Measurements from ENCODE around the gene FGF8.

FGF8 gene

DNA sequence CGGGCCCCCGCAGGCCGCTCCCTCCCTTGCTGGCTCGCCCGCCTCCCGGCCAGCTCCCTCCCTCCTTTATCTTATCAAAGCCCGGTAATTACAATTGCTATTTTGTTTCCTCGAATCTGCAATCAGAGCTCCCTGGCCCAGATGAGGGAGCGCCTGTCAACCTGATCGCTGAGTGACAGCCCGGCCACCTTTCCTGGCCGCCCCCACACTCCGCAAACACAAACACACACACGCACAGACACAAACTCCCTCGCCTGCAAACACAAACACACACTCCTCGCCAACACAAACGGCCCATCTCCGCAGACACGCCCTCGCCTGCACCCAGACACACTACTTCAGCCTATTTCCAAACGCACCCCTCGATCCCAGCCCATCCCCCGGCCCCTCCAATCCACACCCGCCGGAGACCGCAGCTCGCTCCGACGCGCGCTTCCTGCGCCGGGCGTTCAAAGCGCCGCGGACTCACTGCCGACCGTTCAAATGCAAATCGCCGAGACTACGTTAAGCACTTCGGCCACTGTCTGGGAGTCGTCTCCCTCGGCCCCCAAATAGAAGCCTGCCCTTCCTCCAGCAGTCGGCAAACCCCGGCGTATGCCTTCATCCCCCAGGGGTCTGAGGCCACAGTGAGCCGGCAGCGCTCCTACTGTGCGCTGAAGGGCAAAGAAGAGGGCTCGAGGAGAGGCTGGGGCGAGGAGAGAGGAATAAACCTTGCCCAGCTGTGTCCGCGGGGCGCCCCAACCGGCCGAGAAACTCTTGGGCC is 3.0 kb upstream of the FGF8 start:
- H3K27me3 Mint-ChIP-seq, result peaks cover 58% of the 10 kb centered on the region
- H3K4me1 Mint-ChIP-seq (ENCODE audit: low read depth), result peaks cover 55% of the 10 kb centered on the region
- no peaks in the 10 kb centered on the region for H3K9me3 Mint-ChIP-seq
- intact Hi-C loops (cut with micrococcal nuclease), result no loop called here
- H3K36me3 Mint-ChIP-seq (ENCODE audit: low read depth), result peaks cover 9% of the 10 kb centered on the region
- H3K27ac Mint-ChIP-seq, result peak overlapping the region; percentile 1
- peak overlapping the region; percentile 72 for H3K4me3 Mint-ChIP-seq

DNA sequence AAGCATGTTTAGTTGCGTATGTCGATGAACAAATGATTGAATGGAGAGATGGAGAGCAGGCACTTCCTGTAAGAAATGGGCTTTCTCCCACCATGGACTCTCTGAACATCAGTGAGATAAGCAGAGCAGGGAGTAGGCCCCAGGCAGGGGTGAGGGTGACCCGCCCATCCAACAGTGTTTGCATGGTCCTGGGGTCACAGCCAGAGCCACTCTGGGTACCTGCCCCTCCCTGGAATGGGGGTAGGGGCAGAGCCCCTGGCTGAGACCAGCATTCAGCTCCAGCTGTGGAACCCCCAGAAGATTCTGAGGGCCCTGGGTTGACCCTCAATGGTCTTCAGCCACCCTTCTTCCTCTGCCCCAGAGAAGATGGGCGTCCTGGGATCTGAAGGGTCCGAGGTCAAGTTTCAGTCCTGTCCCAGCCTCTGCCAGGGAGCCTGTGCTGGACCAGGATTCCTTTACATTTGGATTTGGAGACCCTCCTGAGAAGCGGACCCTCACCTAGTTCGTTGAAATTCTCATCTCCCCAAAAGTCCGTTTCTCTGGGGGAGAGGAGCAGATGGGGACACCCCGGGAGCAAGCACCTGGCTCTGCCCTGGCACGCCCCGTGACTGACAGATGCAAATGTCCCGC is 2.4 kb upstream of the FGF8 start:
- no peak overlapping the region for H3K27ac Mint-ChIP-seq
- no peaks in the 10 kb centered on the region for H3K9me3 Mint-ChIP-seq
- intact Hi-C loops (cut with micrococcal nuclease), result no loop called here
- peaks cover 5% of the 10 kb centered on the region for H3K36me3 Mint-ChIP-seq (ENCODE audit: low read depth)
- H3K27me3 Mint-ChIP-seq, result peaks cover 65% of the 10 kb centered on the region
- peaks cover 50% of the 10 kb centered on the region for H3K4me1 Mint-ChIP-seq (ENCODE audit: low read depth)
- H3K4me3 Mint-ChIP-seq, result no peak overlapping the region

DNA sequence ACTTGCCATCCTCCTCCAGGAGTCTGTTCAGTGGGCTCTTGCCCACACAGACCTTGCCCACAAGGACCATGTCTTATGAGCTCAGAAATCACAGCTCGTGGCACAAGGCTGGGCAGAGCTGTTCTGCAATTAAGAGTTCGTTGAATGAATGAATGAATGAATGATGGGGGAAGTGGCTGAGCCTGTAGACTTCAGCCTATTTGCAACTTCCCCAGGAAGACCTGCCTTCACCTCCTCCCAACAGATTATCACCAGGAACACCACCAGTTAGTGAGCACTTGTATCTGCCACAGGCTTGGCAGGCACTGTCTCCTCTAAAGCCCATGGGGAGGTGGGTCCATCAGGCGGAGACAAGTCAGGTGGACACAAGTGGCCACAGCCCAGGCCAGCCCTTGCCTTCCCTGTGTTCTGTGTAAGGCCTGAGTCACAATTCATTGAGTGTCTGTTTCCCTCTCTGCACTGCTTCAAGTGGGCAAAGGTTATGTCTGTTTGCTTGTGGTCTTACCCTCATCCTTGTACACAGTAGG is 1.8 kb upstream of the FGF8 start:
- Mint-ChIP-seq H3K4me3 (no peak overlapping the region), H3K36me3 (ENCODE audit: low read depth) (no peaks in the 10 kb centered on the region), H3K9me3 (no peaks in the 10 kb centered on the region), H3K27me3 (peaks cover 69% of the 10 kb centered on the region), H3K4me1 (ENCODE audit: low read depth) (peaks cover 44% of the 10 kb centered on the region), H3K27ac (no peak overlapping the region)
- intact Hi-C loops (cut with micrococcal nuclease), result no loop called here

DNA sequence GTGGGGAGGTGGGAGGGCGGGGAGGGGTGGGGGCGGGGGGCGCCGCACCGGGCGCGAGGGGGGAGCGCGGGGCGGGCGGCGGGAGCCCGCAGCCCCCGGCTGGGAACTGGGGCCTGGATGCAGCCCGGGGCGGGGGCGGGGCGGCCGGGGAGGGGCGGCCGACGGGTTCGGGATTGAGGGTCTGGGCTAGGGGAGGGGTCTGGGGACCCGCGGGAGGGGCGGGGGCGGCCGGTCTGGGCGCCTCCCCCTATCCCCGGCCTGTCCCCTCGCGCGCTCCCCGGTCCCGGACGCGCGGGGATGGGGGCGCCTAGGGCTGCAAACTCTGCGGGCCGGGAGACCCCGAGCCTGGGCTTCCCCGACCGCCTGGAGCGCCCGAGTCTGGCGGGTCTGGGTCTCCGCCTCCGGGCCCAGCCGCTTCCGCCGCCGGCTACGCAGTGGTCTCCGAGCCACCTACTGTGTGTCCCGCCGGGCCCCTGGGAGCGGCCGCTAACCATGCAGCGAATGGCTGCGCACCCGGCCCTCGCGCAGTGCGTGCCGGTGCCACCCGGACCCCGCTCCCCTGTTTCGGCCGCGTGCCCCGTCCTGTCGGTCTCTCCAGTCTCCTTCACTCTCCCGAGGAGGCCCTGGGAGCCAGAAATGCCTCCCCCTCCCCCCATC is 375 bp upstream of the FGF8 start:
- H3K27ac Mint-ChIP-seq, result no peak overlapping the region
- no peaks in the 10 kb centered on the region for H3K9me3 Mint-ChIP-seq
- intact Hi-C loops (cut with micrococcal nuclease), result no loop called here
- H3K36me3 Mint-ChIP-seq (ENCODE audit: low read depth), result no peaks in the 10 kb centered on the region
- H3K4me3 Mint-ChIP-seq, result no peak overlapping the region
- H3K4me1 Mint-ChIP-seq (ENCODE audit: low read depth), result peaks cover 31% of the 10 kb centered on the region
- peaks cover 83% of the 10 kb centered on the region for H3K27me3 Mint-ChIP-seq

DNA sequence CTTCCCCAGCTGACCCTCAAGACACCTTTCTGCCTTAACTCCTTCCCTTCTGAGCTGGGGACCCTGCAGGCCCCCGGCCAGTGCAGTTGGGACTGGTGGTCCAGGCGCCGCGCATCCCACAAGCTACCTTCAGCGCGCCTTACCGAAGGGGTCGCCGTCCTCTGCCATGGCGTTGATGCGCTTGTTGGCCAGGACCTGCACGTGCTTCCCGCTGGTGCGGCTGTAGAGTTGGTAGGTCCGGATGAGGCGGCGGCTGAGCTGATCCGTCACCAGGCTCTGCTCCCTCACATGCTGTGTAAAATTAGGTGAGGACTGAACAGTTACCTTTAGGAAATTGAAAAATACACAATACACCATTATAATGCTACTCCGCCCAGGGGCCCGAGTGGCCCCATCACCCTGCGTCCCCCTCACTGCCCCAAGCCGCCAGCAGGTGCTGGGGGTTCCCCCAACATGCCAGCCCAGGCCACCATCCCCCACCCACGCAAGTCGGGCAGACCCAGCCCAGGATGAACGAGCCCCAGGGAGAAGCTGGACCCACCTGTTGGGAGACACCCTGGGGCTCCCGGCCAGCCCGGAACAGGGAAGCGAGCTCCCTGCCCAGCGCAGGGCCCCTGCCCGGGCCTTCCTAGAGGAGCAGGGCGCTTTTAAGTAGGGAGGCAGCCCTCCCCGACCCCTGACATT is 1.2 kb downstream of the FGF8 start:
- Mint-ChIP-seq H3K27me3 (peaks cover 89% of the 10 kb centered on the region), H3K36me3 (ENCODE audit: low read depth) (no peaks in the 10 kb centered on the region), H3K9me3 (no peaks in the 10 kb centered on the region), H3K27ac (no peak overlapping the region), H3K4me3 (no peak overlapping the region), H3K4me1 (ENCODE audit: low read depth) (peaks cover 23% of the 10 kb centered on the region)
- intact Hi-C loops (cut with micrococcal nuclease), result no loop called here

DNA sequence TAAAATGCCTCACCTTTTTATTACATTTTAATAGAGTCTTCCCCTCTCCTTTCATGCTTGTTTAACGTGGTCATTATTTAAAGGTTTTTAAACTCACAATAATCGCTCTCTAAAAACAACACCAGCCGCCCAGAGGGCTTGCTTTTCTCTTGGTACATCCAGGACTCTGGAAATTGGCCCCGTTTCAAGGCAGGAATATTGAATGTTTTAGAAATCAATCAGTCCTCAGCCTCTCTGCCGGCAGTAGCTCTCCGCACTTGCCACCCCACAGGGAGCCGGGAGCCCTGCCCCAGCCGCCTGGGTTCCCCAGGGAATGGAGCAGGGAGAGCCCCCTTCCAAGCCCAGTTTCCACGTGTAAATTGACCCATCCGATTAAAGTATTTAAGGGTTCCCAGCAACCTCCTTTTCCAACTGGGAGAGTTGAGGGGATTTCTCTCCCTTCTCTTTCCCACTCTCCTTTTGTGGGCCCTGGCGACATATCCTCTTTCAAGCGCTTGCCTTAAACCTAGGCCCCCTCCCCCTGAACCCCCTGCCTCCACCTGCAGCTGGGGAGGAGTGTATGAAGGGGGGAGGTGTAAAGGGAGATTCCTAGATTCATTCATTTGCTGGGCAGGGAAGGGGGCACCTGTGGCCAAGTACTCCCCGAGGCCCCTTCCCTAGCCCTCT is 1.9 kb downstream of the FGF8 start:
- Mint-ChIP-seq H3K4me1 (ENCODE audit: low read depth) (peaks cover 16% of the 10 kb centered on the region), H3K36me3 (ENCODE audit: low read depth) (no peaks in the 10 kb centered on the region), H3K27ac (no peak overlapping the region), H3K9me3 (no peaks in the 10 kb centered on the region), H3K27me3 (peaks cover 89% of the 10 kb centered on the region), H3K4me3 (no peak overlapping the region)
- intact Hi-C loops (cut with micrococcal nuclease), result no loop called here

DNA sequence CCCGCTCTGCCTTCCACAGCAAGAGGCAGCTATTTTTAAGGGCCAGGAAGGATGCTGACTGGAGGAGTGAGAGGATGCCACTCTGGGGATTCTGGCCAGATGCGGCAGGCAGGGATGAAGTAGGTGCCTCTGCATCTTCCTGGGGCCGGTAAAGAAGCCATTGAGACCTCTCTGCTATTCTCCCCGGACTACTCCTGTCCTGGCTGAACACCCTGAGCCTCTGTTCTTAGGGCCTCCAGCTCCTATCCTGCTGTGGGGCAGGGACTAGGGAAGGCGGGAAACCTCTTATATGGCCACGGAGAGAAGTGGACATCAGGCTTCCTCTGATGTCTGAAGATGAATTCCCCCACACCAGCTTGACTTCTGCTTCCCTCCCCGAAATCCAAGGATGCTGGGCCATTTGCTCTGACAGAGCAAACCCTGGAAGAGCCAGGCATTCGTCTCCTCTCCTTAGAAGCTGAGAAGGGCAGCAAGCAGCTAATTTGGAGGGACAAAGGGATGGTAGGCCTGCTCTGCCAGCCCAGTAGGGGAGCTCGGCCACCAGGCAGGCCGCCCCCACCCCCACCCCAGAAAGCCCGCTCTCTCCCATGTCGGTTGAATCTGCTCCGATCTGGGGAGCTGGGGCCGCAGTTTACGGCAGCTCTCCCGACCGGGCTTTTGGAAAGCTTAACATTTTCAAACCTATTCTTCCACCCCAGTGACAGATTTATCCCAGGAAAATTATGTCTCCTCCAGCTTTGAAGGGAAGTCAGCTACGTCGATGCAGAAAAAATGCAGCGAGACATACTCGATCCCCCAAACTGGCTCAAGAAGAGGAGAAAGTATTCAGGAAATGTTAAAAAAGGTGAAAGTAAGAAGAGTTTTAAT is 2.8 kb downstream of the FGF8 start:
- H3K9me3 Mint-ChIP-seq, result no peaks in the 10 kb centered on the region
- intact Hi-C loops (cut with micrococcal nuclease), result no loop called here
- H3K4me1 Mint-ChIP-seq (ENCODE audit: low read depth), result peaks cover 10% of the 10 kb centered on the region
- no peak overlapping the region for H3K4me3 Mint-ChIP-seq
- no peak overlapping the region for H3K27ac Mint-ChIP-seq
- H3K36me3 Mint-ChIP-seq (ENCODE audit: low read depth), result no peaks in the 10 kb centered on the region
- H3K27me3 Mint-ChIP-seq, result peaks cover 87% of the 10 kb centered on the region

DNA sequence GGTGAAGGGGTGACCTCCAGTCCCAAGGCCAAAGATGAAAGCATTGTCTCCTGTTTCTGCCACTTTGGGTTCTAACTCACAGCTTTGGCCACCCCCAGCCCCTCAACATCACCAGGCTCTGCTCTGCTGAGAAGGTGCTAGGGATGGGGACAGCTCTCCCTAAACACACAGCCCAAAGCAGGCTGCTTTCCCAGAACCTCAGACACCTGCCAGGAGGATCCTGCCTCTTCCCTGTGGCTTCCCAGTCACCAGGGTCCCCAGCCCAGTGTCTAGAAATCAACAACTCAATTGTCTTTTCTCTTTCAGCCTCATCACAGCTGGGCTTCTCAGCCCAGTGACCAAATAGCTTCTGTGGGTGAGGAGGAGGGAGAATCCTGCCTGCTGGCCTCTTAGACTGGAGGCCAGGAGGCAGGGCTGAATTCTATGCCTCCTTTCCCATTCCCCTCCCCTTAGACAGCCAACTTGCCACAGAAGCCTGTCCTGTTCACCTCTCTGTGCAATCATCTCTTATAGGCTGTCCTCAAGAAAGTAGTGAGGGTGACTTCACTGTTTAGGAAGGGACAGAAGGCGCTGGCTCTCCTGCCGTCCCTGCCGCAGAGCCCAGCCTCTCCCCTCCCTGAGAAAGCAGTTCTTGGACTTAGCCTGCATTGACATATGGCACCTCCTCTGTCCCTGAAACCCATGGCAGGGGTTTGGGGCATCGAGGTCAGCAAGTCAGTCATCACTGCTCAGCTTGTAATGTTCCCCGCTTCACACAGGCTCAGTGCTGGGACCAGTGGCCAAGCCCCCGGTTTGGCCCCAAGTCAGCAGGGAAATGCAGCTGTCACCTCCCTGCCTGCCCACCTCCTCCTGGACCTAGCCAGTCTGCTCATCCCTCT is 3.7 kb downstream of the FGF8 start:
- no peak overlapping the region for H3K4me3 Mint-ChIP-seq
- H3K9me3 Mint-ChIP-seq, result no peaks in the 10 kb centered on the region
- H3K36me3 Mint-ChIP-seq (ENCODE audit: low read depth), result no peaks in the 10 kb centered on the region
- intact Hi-C loops (cut with micrococcal nuclease), result no loop called here
- H3K27ac Mint-ChIP-seq, result no peak overlapping the region
- peaks cover 10% of the 10 kb centered on the region for H3K4me1 Mint-ChIP-seq (ENCODE audit: low read depth)
- peaks cover 83% of the 10 kb centered on the region for H3K27me3 Mint-ChIP-seq

DNA sequence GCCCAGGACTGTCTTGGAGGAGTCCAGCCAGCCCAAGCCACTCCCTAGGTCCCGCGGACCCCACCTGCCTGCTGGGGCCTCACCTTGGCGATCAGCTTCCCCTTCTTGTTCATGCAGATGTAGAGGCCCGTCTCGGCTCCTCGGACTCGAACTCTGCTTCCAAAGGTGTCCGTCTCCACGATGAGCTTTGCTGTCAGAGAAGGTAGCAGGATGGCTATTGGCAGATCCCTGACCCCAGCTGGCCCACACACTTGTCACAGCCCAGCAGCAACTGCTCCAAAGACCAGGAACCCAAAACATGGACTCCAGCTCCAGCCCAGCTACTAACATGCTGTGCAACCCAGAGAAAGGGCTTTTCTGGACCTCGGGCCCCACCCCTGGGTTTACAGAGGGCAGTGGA is 4.5 kb downstream of the FGF8 start:
- intact Hi-C loops (cut with micrococcal nuclease), result no loop called here
- H3K36me3 Mint-ChIP-seq (ENCODE audit: low read depth), result no peaks in the 10 kb centered on the region
- no peaks in the 10 kb centered on the region for H3K9me3 Mint-ChIP-seq
- no peak overlapping the region for H3K4me3 Mint-ChIP-seq
- peaks cover 83% of the 10 kb centered on the region for H3K27me3 Mint-ChIP-seq
- H3K27ac Mint-ChIP-seq, result no peak overlapping the region
- peaks cover 10% of the 10 kb centered on the region for H3K4me1 Mint-ChIP-seq (ENCODE audit: low read depth)

DNA sequence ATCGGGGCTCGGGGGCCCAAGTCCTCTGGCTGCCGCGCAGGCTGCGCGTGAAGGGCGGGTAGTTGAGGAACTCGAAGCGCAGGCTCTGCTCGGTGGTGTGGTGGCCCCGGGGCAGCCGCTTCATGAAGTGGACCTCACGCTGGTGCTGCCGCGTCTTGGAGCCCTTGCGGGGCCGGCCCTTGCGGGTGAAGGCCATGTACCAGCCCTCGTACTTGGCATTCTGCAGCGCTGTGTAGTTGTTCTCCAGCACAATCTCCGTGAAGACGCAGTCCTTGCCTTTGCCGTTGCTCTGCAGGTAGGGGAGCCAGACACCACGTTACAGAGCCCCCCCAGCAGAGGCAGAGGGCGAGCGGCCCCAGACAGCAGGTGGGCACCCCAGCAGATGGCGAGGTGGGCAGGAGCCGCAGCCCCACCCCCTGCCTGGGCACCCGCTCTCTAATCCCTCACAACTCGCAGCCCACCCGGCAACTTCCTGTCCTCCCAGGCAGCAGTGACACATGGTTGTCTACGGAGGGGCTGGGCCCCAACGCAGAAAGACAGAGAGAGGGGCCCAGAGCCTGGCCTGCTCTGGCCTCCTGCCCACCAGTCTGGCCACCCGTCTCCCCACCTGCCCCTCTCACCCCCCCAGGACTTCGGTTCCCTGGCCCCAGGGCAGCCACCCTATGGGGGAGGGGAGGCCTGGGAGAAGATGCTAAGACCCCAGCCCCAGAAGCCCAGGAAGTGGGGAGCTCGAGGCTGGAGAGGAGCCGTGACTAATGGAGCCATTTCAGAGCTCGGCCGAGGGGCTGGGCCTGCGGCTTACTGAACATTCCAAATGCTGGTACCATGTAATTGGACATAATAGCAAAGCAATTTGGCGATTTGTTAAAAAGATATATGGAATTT is 5.3 kb downstream of the FGF8 start:
- H3K27me3 Mint-ChIP-seq, result peaks cover 88% of the 10 kb centered on the region

DNA sequence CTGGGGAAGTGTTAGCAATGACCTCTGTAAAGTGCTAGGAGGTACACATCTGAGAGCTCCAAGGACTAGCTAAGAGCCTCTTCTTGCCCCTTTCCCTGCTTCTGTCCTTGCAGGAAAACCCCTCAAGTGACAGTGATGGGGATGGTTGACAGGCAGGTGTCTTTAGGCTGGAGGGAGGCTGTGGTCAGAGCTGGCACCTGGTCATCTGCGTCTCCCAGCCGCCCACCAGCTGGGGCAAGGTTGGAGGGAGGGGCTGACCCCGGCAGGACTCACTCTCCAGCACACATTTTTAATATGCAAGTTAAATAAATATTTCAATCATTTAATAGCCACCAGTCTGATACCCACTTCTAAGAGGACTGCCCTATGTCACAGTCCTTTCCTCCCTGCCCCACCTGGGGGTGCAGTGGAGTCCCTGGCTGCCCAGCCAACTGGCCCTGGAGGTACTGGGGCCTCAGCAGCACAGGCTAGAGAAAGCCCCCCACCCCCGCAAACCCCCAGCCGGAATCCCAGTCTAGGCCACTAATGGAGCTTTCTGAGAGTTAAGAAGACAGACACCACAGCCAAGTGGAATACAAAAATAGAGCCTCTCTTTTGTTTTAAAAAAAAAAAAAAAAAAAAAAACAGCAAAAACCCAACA is 6.3 kb downstream of the FGF8 start:
- Mint-ChIP-seq H3K27me3 (peaks cover 86% of the 10 kb centered on the region), H3K4me3 (no peak overlapping the region), H3K4me1 (ENCODE audit: low read depth) (peaks cover 10% of the 10 kb centered on the region), H3K36me3 (ENCODE audit: low read depth) (no peaks in the 10 kb centered on the region), H3K9me3 (no peaks in the 10 kb centered on the region), H3K27ac (no peak overlapping the region)
- intact Hi-C loops (cut with micrococcal nuclease), result no loop called here

More for the DNA sequence above, 5.3 kb downstream of the FGF8 start:
- Mint-ChIP-seq H3K4me1 (ENCODE audit: low read depth) (peaks cover 10% of the 10 kb centered on the region), H3K36me3 (ENCODE audit: low read depth) (no peaks in the 10 kb centered on the region), H3K9me3 (no peaks in the 10 kb centered on the region), H3K27ac (no peak overlapping the region), H3K4me3 (no peak overlapping the region)
- intact Hi-C loops (cut with micrococcal nuclease), result no loop called here

Data from dendritic cell treated with granulocyte-macrophage colony-stimulating factor and Interleukin-4, amounts not matched to agents 40 ng/mL and 50 ng/mL, for 4 days (primary cell).